Activated CD4-positive, alpha-beta T cell treated with anti-CD3 and anti-CD28 coated beads, Interleukin-2, Interleukin-6, amounts not matched to agents 100 ng/mL and 50 ng/mL, durations not matched to agents 16 hours and 8 hours (primary cell): Measurements from ENCODE around the gene NAP1L5.

Source experiments
- DNase-seq: peaks from one replicate; pipeline ENCODE4 v3.0.0-alpha.2; 2020

The NAP1L5 gene

GRCh38 chr4:88659055-88659889 lies 38.4 kb downstream of the NAP1L5 start:
- peak; percentile 30 for DNase-seq

- DNase-seq: no peak
Observed at GRCh38 chr4:88655226-88655625, 42.4 kb downstream of the NAP1L5 start.

GRCh38 chr4:88653371-88653946 lies 44.2 kb downstream of the NAP1L5 start:
- no peak for DNase-seq

- no peak for DNase-seq
Observed at GRCh38 chr4:88649716-88650115, 47.9 kb downstream of the NAP1L5 start.

GRCh38 chr4:88646528-88647280 lies 50.9 kb downstream of the NAP1L5 start:
- no peak for DNase-seq

- DNase-seq: no peak
Observed at GRCh38 chr4:88645994-88646393, 51.6 kb downstream of the NAP1L5 start.
